B cell (primary cell): ENCODE measurements around the gene BUB1B. TPM values are rescaled to one million over a fixed set of nuclear protein-coding genes. Genes with fewer than 3 reads are reported as not detected.

Source experiments
- ATAC-seq: fragments of 200-7000 bp; cut with Tn5 transposase; one replicate; pipeline ENCODE4 v1.10.0; 2021; ENCODE audit warnings: low read depth, mild to moderate bottlenecking, moderate number of reproducible peaks, moderate library complexity
- CTCF ChIA-PET: fragments of 350-600 bp; sonication (Branson Sonifier 250); formaldehyde crosslinking; loops from one replicate; lab custom pipeline; 2021; ENCODE audit warnings: antibody characterized with exemption, inconsistent platforms; lab: Charles Lee
- POLR2A ChIA-PET: fragments of 350-600 bp; sonication (Branson Sonifier 250); formaldehyde crosslinking; loops from one replicate; lab custom pipeline; 2021; ENCODE audit warnings: antibody characterized with exemption; lab: Charles Lee
- DNase-seq: peaks from one replicate; pipeline ENCODE4 v3.0.0; 2013
- H2AFZ ChIP-seq: 2 replicates; pipeline ENCODE4 v1.6.1; 2012; ENCODE audit warnings: mild to moderate bottlenecking, low read depth, low read length; ENCODE audit not compliant: insufficient read depth, poor library complexity, severe bottlenecking
- H3K27ac ChIP-seq, 2 donors: 1 replicate in 1 of 2; 2 replicates in 1 of 2; pipeline ENCODE4 v1.5.1; 2012 to 2013; ENCODE audit warnings: low read length in 2 of 2, mild to moderate bottlenecking in 2 of 2, moderate library complexity in 1 of 2
- H3K27me3 ChIP-seq, 4 experiments: fragments of 200-600 bp in 1 of 4; sonication (generic) in 1 of 4; replicated peaks in 1 of 4; 1 replicate in 2 of 4; 2 replicates in 2 of 4; pipeline versions ENCODE4 v1.6.1 to v1.7.0; 2013 to 2016; ENCODE audit warnings: low read length in 3 of 4, mild to moderate bottlenecking in 2 of 4, mixed read lengths in 1 of 4, moderate library complexity in 1 of 4; ENCODE audit not compliant: insufficient read depth in 4 of 4, control insufficient read depth in 3 of 4; ENCODE audit errors: control extremely low read depth in 1 of 4
- H3K36me3 ChIP-seq, 2 experiments: replicated peaks in 1 of 2; 1 replicate in 1 of 2; 2 replicates in 1 of 2; pipeline versions ENCODE4 v1.6.1 to v1.7.1; 2013; ENCODE audit warnings: low read length in 1 of 2; ENCODE audit not compliant: insufficient read depth in 2 of 2, control insufficient read depth in 1 of 2; ENCODE audit errors: control extremely low read depth in 1 of 2, extremely low read depth in 1 of 2
- H3K4me1 ChIP-seq, 2 donors: fragments of 200-600 bp in 1 of 2; sonication (generic) in 1 of 2; 1 replicate in 1 of 2; 2 replicates in 1 of 2; pipeline versions ENCODE4 v1.5.1 to v1.6.1; 2013 to 2017; ENCODE audit warnings: low read length in 2 of 2; ENCODE audit not compliant: control insufficient read depth in 2 of 2, insufficient read depth in 2 of 2
- H3K4me2 ChIP-seq: replicated peaks from 2 replicates; pipeline ENCODE3; 2012; ENCODE audit warnings: mild to moderate bottlenecking, low read depth, low read length; ENCODE audit not compliant: poor library complexity, severe bottlenecking
- H3K4me3 ChIP-seq, 5 experiments: fragments of 200-600 bp in 1 of 5; sonication (generic) in 1 of 5; 1 replicate in 3 of 5; 2 replicates in 2 of 5; pipeline versions ENCODE4 v1.5.1 to v1.7.0; 2011 to 2016; ENCODE audit warnings: low read length in 4 of 5, mild to moderate bottlenecking in 4 of 5, low read depth in 2 of 5, control low read depth in 1 of 5, moderate library complexity in 1 of 5; ENCODE audit not compliant: insufficient read depth in 1 of 5; ENCODE audit errors: control extremely low read depth in 1 of 5, extremely low read depth in 1 of 5
- H3K79me2 ChIP-seq: fragments of 200-600 bp; sonication (generic); one replicate; pipeline ENCODE4 v1.6.0; 2016; ENCODE audit warnings: low read length; ENCODE audit not compliant: control insufficient read depth, insufficient read depth
- H3K9ac ChIP-seq: fragments of 200-600 bp; sonication (generic); 2 replicates; pipeline ENCODE4 v1.6.1; 2017; ENCODE audit warnings: mild to moderate bottlenecking, low read length, moderate library complexity
- H3K9me3 ChIP-seq, 3 donors: one replicate each; pipeline versions ENCODE4 v1.6.1 to v1.7.1; 2013; ENCODE audit warnings: low read length in 2 of 3; ENCODE audit not compliant: control insufficient read depth in 2 of 3, insufficient read depth in 1 of 3; ENCODE audit errors: control extremely low read depth in 1 of 3
- H4K20me1 ChIP-seq: 2 replicates; pipeline ENCODE4 v1.6.0; 2012; ENCODE audit warnings: mild to moderate bottlenecking, low read length; ENCODE audit not compliant: insufficient read depth, control insufficient read depth, poor library complexity, severe bottlenecking
- H3K27ac Mint-ChIP-seq: one replicate; pipeline ENCODE4 v1.8.0; 2021; ENCODE audit warnings: mixed read lengths
- H3K27me3 Mint-ChIP-seq: one replicate; pipeline ENCODE4 v1.8.0; 2021; ENCODE audit warnings: mixed read lengths
- H3K4me1 Mint-ChIP-seq: one replicate; pipeline ENCODE4 v1.8.0; 2021; ENCODE audit warnings: mixed read lengths
- H3K4me3 Mint-ChIP-seq: one replicate; pipeline ENCODE4 v1.8.0; 2021; ENCODE audit warnings: mixed read lengths
- H3K9me3 Mint-ChIP-seq: one replicate; pipeline ENCODE4 v1.8.0; 2022; ENCODE audit warnings: mixed read lengths; ENCODE audit not compliant: insufficient read depth
- CTCF ChIP-seq: fragments of 200-600 bp; IDR thresholded peaks from one replicate; pipeline ENCODE4 v1.8.0; 2022; ENCODE audit warnings: antibody characterized with exemption, mild to moderate bottlenecking
- EZH2 ChIP-seq: IDR thresholded peaks from 2 replicates; pipeline ENCODE4 v1.6.1; 2012; ENCODE audit warnings: borderline replicate concordance, low read depth, mild to moderate bottlenecking, moderate library complexity, low read length; ENCODE audit not compliant: insufficient read depth, poor library complexity, severe bottlenecking
- WGBS: methylation state at CpG from one replicate; pipeline ENCODE4 v1.1.5; 2013; ENCODE audit warnings: missing lambda C conversion rate; ENCODE audit not compliant: insufficient coverage; 5-methylcytosine and 5-hydroxymethylcytosine counted together
- intact Hi-C: fragments of 100-400 bp; cut with micrococcal nuclease; formaldehyde crosslinking; loops from one replicate; pipeline ENCODE4 v1.10.0; 2022
- polyA plus RNA-seq: library from polyadenylated mRNA; depleted of rRNA; stranded (reverse); fragments of >200 nt; gene quantifications from 2 replicates; pipeline ENCODE4 v1.2.3, GENCODE V29; 2012
- total RNA-seq, 2 donors: library from RNA; stranded (reverse); fragments of 120-200 nt in 1 of 2; gene quantifications; 1 replicate in 1 of 2; 2 replicates in 1 of 2; pipeline versions ENCODE4 v1.2.3 to v1.2.4, GENCODE V29; 2013 to 2022

Gene BUB1B
- total and polyA plus RNA-seq, 2 donors (not counting 1 experiment from before 2014, with no cell fraction given): 0.70 to 4.4 TPM

GRCh38 chr15:40192942-40193341 lies 32.1 kb downstream of the BUB1B start:
- Mint-ChIP-seq H3K4me1 (peaks cover 10% of the 10 kb centered on the region), H3K9me3 (no peaks in the 10 kb centered on the region), H3K27me3 (no peaks in the 10 kb centered on the region), H3K4me3 (no peak overlapping the region), H3K27ac (no peak overlapping the region)
- POLR2A ChIA-PET: interaction anchor here (0.6 kb wide), 1 partner anchor 9 kb away, joined by 3 read pairs; no protein-coding TSS in a partner anchor
- no peak for DNase-seq
- H2AFZ ChIP-seq: no peak overlapping the region
- H3K79me2 ChIP-seq: peaks cover 3% of the 10 kb centered on the region
- no peaks in the 10 kb centered on the region for H4K20me1 ChIP-seq
- H3K4me1 ChIP-seq: no peaks in the 10 kb centered on the region
- TF ChIP-seq EZH2 (no peak), CTCF (no peak)
- no peaks in the 10 kb centered on the region for H3K36me3 ChIP-seq
- H3K27me3 ChIP-seq: no peaks in the 10 kb centered on the region
- intact Hi-C loops: no loop called here
- no peak overlapping the region for H3K4me3 ChIP-seq
- no peak overlapping the region for H3K27ac ChIP-seq
- CTCF ChIA-PET: interaction anchor here (1.4 kb wide), 1 partner anchor 147 kb away, joined by 3 read pairs; no protein-coding TSS in a partner anchor
- no peak overlapping the region for H3K9ac ChIP-seq
- no peaks in the 10 kb centered on the region for H3K9me3 ChIP-seq
- WGBS: 100% methylated on average over 1 of the region's 1 CpG
- no peak overlapping the region for H3K4me2 ChIP-seq
- ATAC-seq: no peak

GRCh38 chr15:40197434-40197833 lies 36.6 kb downstream of the BUB1B start:
- POLR2A ChIA-PET: no interaction called here
- no peak overlapping the region for H3K4me3 Mint-ChIP-seq
- TF ChIP-seq EZH2 (no peak), CTCF (no peak)
- WGBS: no CpG with 5 or more reads among the region's 1 CpG
- no peak overlapping the region for H3K27ac Mint-ChIP-seq
- Histone ChIP-seq H3K9me3 (no peaks in the 10 kb centered on the region), H2AFZ (no peak overlapping the region), H3K27me3 (no peaks in the 10 kb centered on the region), H3K4me1 (no peaks in the 10 kb centered on the region), H3K4me2 (no peak overlapping the region), H3K27ac (no peak overlapping the region), H3K36me3 (no peaks in the 10 kb centered on the region), H3K4me3 (no peak overlapping the region), H3K79me2 (no peaks in the 10 kb centered on the region), H3K9ac (no peak overlapping the region), H4K20me1 (no peaks in the 10 kb centered on the region)
- intact Hi-C loops: no loop called here
- ATAC-seq (no peak), DNase-seq (no peak)
- no peaks in the 10 kb centered on the region for H3K27me3 Mint-ChIP-seq
- CTCF ChIA-PET: interaction anchor here (1.1 to 1.3 kb wide), 2 partner anchors 20 to 78 kb away, joined by 3 to 4 read pairs; no protein-coding TSS in a partner anchor
- peaks cover 10% of the 10 kb centered on the region for H3K4me1 Mint-ChIP-seq
- no peaks in the 10 kb centered on the region for H3K9me3 Mint-ChIP-seq
